NOMO-1 (cell line): ENCODE results near the gene VRK3.

Experiments
- DNase-seq, 2 experiments: peaks; one replicate each; lab custom pipeline; 2025; ENCODE audit not compliant: unreplicated experiment in 2 of 2; lab: John Stamatoyannopoulos, UW

The VRK3 gene

DNA sequence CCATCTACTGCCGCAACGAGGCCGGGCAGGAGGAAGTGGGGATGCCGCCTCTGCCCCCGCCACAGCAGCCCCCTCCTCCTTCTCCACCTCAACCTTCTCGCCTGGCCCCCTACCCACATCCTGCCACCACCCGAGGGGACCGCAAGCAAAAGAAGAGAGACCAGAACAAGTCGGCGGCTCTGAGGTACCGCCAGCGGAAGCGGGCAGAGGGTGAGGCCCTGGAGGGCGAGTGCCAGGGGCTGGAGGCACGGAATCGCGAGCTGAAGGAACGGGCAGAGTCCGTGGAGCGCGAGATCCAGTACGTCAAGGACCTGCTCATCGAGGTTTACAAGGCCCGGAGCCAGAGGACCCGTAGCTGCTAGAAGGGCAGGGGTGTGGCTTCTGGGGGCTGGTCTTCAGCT, 92.4 kb downstream of the VRK3 start:
- DNase-seq, result no peak

GRCh38 chr19:49932041-49932451, 93.1 kb downstream of the VRK3 start:
- no peak for DNase-seq

GRCh38 chr19:49931293-49932040, 93.7 kb downstream of the VRK3 start:
- no peak for DNase-seq

GRCh38 chr19:49930483-49931011, 94.6 kb downstream of the VRK3 start:
- no peak for DNase-seq

DNA sequence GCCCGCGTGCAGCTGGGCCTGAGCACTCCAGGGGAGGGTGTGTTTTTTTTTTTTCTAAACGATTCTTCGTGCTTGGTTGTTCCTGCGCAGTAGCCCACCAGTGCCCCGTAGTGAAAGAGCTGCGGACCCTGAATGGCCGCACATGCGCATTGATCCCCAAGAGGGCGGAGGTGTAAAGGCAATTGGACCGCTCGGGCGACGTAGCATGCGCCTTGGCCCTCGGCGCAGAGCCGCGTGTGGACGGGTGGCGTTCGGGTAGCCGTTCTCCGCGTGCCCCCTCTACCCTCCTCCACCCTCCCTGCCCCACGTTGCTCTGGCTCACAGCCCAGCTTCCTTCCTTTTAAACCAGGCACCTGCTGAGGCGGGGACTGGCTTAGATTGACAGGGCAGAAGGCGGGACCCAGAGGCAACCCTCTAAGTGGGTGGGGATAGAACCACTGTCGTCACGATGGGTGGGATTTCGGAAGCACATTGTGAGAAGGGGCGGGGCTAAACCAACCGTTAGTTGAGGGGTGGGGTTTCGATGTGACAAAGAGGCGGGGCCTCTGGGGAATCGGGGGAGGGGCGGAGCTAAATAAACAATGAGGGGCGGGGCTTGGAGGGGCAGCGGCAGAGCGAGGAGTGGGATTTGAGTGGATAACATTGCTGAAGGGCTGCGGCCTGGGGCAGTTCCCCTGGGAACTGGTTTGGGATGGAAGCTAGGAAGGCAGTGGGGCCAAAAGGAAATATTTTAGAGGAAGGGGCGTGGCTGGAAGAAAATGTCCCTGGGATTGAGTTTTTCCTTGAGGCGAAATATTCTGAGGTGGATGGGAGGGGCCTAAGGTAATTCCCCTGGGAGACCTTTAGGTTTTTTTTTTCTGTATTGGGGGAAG, 95.3 kb downstream of the VRK3 start:
- DNase-seq, result peak; percentile 89 to 92

GRCh38 chr19:49929121-49929610, 96.0 kb downstream of the VRK3 start, which contains the start of the genes ATF5 and NUP62:
Gene ATF5 (plus strand): TSS chr19:49929205. CDS start chr19:49930851, 1,646 bp downstream.
Gene NUP62 (minus strand): TSS chr19:49929504. CDS start chr19:49909807, 19,697 bp downstream.
- DNase-seq, result peak; percentile 85 to 94

DNA sequence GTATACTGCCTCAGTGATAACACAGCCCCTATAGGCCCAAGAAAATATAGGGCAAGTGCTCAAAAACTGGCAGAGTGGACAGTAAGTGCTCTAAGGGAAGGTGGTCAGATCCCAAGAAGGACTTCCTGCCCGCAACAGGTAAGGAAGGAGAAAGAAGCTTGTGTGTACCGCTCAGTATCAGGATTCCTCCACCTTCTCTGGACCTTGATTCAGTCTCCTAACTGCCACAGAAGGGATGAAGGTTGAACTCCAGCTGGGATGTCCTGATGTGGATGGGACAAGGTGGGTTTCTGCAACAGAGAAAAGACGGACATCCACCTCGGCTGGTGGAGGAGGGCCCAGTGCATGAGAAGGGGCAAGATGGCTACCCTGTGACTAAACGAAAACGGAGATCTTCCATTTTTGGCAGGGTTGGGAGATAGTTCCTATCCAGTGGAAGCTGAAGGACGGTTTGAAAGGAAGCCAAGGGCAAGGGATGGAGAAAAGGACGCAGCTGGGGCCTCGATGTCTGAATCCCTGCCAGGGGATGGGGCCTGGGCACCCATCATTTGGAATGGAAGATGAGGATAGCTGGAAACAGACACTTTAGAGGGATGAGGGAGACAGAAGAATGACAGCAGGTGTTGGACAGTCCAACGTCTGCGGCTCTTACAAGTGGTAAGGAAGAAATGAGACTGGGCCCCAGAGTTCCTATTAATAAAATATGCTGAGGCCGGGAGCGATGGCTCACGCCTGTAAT, 97.5 kb downstream of the VRK3 start:
- no peak for DNase-seq

DNA sequence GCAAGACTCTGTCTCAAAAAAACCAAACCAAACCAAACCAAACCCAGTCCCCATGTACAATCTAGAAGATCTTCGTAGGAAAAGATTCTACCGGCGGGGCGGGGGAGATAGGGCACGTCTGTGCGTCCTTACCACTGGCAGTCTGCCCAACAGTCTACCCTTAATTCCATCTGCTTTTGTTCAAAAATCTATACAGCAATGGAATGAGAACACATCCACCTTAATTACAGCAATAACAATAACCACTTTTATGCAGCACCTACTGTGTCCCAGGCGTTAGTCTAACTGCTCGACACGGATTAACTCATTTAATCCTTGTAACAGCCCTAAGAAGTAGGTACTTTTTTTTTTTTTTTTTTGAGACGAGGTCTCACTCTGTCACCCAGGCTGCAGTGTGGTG, 98.7 kb downstream of the VRK3 start:
- no peak for DNase-seq
